GM21447 (cell line): ENCODE data around the gene PTTG1IP.
"Not testable (repeated sequence)": the region's sequence is repeated elsewhere in the genome, so short reads cannot be mapped to it uniquely, and the experiment has no call there.

Experiments used
- ATAC-seq: cut with Tn5 transposase; IDR thresholded peaks from one replicate; pipeline ENCODE4 v1.9.1; 2021; ENCODE audit not compliant: unreplicated experiment

Gene PTTG1IP

DNA sequence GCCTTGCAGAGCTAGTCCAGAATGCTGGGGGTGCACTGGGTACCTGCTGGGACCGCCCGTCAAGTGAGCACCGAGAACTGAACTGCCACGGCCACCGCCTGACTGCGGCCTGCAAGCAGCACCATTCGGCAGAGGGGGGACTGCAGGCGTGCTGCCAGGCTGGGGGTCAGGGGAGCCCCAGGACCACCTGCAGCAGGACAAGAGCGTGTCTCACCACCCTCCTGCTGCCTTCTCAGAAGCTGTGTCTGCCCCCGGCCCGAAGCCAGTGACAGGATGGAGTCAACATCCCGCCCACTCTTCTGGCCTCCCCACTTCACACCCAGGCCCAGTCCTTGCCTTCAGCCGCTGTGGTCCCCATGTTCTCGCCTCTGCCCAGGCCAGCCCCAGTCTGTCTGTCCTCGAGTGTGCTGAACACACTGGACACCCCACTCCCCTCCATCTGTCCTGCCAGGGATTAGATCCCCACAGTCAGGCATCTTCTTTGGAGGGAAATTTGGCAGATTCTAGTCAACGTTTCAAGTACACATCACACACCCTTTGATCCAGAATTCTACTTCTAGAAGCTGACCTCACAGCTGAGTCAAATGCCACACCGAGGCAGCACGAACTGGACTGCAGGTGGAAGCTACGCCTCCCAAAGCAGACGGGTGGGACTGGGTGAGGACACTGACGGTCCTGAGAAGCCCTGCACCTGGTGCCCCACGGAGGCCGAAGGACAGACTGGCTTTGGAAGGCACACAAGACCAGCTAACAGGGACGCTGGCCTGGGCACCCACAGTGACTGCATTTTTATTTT lies 26.0 kb downstream of the PTTG1IP start:
- ATAC-seq = no peak

DNA sequence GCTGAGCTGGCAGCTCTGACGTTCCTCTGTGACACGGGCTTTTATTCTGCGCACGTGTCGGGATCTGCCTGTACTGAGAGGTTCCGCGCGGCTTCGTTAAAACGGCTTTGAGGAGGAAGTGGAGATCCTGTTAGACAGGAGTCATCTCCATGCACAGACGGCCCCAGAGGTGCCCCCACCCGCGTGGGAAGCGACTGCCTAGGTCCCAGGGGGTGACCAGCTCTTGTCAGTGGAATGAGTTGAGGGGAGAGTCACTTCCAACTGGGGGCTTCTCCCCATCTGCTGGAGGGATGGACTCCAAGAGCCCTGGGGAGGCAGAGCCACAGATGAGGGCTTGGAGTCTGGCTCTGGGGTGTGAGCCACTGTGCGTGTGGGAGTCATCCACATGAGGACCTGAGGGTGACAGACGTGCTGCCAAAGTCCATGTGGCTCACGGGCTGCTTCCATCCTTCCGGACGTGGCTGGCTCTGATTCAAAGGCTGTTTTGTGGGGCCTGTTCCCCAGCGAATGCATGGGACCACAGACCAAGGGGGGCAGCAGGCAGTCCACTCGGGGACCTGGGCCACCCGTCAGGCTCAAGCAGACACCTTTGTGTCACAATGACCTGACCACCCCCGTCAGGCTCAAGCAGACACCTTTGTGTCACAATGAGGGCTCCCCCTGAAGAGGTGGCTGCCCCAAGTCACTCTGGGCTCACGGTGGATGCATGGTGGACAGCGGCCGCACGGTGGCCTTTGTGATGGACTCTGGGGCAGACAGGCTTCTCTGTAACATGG lies 26.8 kb downstream of the PTTG1IP start:
- ATAC-seq = no peak

DNA sequence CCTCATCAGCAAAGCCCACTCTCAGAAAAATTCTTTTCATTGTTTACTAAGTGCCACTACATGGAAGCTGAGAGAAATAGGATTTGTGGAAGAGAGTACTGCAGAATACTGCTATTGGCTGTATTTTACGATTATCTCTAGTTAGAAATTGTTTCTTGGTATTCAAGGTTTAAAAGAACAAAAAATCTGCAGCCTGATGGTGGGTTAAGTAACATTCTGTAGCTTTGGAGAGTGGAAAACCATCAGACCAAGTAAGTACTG lies 27.3 kb downstream of the PTTG1IP start:
- ATAC-seq = no peak

DNA sequence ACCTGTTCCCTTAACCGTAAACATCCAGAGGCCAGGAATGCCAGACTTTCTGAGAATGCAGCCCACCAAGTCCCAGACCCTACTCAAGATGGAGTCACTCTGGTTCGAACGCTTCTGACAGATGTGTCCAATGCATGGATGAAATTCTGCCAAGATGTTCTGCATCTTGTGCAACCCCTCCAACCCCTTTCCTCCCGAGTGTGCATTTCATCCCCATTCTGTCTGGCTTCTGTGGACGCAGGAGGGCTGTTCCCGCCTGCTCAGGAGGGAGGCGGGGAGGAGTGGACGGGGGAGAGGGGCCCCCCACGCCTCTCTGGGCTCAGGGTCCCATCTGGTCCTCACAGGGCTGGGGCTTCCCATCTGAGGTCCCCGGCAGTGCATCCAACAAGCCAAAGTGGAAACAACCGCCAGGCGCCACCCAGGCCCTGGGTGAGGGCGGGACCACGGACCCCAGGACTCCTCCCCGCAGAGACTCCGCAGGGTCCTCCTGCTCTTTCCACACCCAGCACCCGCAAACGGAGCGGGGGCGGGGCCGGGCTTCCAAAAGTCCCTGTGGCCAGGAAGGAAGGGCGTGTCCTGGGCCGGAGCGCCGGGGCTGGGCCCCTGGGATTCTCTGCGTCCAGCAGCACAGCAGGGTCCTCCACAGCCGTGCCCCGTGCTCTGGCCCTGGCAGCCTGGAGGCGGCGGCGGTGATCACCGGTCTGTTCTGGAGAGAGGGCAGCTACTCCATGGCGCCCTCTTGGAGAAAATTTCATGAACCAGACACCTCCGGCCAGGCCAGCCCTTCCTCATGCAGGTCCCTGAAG lies 27.9 kb downstream of the PTTG1IP start:
- peak; percentile 65 for ATAC-seq

DNA sequence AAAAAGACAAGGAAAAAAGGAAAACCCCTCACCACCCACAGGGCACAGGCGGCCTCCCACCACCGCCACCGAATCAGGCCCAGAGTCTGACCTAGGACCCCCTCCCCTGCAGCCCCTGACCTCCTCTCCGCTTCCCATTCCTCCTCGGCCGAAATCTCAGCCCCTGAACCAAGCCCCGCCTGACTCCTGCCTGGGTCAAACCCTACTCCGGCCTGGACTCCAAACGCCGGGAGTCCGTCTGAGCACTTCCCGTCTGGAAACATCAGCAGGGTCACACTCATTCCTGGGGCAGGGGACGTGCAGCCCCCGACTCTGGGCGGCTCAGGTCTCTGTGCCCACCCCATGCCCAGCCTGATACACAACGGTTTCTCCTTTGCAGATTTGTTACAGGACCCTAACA lies 29.2 kb downstream of the PTTG1IP start:
- no peak for ATAC-seq

DNA sequence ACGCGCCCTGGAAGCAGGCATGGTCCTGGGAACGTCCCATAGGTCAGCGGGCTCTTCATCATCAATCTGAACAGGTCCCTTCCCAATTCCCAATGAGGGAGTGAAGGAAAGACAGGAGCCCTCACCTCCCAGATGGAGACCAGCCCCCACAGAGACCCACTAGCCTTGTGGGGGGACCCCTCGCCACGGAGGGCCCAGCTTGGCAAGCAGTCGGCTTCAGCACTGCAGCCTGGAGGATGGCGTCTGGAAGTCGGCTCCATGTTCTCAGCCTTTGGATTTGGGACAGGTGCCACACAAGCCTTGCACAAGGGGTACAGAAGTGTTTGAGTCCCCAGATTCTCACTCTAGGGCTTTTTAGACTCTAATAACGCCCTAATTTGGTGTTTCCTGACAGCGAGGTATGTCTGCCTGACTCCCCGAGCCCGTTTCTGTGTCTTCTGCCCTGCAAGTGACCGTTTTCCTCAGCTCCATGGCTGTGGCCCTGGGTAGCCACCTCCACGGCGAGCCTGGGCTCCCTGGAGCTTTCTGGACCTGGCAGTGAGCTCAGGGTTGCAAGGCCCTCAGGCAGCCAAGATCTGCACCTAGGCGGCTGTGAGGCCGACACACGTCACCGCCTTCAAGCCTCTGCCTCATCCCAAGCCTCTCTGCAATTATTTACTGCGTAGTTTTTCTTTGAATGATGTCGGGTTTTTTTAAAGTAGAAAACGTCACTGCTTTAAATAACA lies 30.6 kb downstream of the PTTG1IP start:
- no peak for ATAC-seq

DNA sequence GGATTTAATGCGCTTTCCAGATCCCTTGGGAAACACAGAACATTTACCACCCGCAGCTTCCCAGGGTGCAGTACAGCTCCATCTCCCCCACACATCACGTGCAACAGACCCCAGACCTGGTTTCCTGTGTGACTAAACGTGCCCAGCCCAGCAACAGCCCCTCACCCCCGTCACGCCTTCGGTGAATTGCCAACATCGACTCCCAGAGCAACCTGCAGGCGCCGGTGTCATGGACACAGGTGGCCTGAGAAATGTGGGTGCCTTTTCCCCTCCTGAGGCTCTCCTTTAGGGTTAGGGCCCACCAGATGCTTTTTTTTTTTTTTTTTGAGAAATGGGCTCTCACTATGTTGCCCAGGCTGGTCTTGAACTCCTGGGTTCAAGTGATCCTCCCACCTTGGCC lies 31.4 kb downstream of the PTTG1IP start:
- no peak for ATAC-seq

DNA sequence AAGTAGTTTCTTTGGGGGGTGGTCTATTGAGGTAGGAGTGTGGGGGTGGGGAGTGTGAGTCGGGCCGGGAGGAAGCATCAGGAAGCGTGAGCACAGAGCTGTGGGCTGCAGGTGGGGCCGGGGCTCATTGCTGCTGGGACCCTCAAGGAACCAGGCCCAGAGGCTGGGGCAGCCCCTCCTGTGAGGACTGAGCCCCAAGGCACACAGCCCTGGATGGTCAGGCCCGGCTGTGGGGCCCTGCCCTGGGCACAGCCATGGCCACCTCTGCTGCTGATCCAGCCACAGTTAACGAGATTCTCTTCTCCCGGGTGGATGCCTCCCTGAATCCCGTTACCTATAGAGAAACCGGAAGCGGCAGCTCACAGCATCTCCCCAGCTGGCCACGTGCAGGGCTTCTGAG lies 32.7 kb downstream of the PTTG1IP start:
- no peak for ATAC-seq

DNA sequence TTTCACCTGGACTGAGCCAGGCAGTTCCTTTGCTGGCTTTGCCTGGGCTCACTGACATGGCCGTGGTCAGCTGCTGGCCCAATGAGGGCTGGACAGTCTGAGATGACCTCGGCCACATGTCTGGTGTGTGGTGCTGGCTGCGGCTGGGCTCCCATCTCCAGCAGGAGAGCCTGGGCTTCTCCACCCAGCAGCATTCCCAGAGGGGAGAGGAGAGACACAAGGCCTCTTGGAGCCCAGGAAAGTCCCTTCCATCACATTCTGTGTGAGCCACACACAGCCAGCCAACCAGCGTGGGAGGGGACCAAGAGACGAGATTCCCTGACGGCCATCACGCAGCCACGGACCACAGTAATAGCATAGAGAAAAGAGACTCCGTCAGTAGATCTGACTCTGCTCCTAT lies 34.5 kb downstream of the PTTG1IP start:
- no peak for ATAC-seq

DNA sequence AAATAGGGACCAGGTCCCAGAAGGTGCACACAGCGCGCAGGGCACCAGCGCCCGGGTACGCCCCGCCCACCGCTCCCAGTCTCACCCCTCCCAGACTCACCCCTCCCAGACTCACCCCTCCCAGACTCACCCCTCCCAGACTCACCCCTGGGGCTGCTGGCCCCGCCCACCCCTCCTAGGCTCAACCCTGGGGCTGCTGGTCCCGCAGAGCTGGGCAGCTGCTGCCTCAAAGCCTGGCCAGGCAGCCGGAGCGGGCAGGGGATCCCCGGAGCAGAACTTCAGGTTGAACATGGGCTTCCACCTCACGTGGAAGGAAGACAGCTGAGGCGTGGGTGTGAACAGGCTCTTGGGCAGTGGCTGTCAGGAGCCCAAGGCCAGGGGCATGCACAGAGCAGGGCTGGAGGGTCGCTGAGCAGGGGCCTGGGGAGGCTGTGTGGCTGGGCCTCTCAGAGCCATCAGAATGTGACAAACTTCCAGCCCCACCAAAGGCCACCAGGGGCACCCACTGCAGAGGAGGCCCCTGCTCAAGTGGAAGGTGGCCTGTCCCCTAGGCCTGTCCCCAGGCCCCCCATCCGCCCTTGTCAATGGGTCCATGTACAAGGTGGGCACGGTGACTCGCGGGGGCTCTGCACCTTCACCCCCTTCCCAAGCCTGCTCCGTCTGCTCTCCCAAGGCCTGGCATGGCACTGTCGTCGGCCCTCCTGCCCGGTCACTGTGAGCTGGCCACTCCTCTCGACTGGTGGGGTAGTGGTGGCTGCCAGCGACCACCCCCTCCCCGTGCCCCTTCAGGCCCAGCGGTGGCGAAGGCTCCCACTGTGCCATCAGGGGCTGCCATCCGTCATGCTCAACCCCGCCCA lies 35.2 kb downstream of the PTTG1IP start:
- ATAC-seq = no peak

DNA sequence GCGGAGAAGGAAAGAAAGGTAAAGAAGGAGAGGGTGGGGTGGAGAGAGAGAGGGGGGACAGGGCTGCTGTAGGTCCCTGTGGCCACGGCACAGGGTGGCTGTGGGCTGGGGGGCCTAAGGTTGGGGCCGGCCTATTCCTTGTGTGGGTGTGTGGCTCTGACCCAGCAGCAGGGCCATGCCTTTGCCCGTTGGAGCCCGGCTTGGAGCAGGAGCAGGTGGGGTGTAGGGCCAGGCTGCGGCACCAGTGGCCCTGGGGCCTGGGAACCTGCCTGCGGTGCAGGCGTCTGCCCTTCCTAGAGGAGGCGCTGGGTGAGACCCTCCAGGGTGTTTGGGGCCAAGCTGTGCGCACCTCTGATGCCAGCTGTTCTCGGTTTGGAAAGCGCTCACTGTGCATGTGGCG lies 36.0 kb downstream of the PTTG1IP start:
- ATAC-seq = no peak

DNA sequence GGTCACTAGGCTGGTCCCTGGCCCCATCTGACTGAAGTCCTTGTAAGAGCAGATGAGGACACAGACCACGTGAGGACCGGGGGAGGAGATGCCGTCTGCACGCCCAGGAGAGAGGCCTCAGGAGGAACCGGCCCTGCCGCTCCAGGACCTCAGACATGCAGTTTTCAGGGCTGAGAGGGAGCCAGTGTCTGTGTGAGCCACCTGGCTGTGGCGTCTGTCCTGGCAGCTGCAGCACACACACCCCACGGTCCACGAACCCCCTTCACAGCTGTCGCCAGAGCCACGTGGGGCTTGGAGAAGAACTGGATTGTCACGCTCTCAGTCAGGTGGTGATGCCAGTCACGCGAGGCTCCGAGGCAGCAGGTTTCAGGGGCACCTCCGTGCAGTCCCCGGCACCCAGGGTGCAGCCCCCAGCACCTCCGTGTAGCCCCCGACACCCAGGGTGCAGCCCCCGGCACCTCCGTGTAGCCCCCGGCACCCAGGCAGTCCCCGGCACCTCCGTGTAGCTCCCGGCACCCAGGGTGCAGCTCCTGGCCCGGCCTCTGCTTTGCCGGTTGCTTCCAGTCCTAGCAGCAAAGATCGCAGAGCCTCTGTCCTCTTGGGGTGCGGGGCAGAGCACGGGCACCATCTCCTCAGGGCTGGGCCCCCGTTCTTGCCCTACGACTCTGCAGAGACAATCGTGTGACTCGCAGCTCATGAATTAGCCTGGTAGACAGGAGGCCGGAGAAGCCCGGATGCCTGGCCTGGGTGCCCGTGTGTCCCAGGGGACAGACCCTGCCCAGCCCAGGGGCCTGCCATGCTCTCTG lies 36.6 kb downstream of the PTTG1IP start:
- ATAC-seq = no peak

DNA sequence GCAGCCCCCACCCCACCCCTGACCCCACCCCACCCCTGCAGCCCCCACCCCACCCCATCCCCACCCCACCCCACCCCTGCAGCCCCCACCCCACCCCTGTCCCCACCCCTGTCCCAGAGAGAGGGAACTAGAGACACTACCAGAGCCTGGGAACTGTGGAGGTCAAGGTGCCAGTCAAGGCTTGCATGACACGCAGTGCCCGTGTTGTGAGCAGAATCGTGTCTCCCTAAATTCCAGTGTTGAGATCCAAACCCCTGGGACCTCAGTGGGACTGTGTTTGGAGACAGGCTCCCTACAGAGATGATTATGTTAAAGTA lies 37.2 kb downstream of the PTTG1IP start:
- no peak for ATAC-seq

DNA sequence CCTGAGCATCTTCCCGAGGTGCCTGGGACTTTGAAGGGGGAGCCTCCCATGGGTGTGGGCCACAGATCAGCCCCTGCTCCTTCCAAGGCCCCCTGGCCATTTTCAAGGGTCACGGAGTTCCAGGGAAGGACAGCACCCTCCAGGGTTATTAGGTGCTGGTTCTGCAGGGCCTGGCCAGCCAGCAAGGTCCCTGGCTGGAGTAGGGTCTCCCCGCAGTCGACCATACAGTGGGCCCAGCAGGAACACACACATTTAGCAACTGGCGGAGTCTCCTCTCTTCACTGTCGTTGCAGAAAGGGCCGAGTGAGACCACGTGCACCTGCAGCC lies 37.9 kb downstream of the PTTG1IP start:
- ATAC-seq = no peak

DNA sequence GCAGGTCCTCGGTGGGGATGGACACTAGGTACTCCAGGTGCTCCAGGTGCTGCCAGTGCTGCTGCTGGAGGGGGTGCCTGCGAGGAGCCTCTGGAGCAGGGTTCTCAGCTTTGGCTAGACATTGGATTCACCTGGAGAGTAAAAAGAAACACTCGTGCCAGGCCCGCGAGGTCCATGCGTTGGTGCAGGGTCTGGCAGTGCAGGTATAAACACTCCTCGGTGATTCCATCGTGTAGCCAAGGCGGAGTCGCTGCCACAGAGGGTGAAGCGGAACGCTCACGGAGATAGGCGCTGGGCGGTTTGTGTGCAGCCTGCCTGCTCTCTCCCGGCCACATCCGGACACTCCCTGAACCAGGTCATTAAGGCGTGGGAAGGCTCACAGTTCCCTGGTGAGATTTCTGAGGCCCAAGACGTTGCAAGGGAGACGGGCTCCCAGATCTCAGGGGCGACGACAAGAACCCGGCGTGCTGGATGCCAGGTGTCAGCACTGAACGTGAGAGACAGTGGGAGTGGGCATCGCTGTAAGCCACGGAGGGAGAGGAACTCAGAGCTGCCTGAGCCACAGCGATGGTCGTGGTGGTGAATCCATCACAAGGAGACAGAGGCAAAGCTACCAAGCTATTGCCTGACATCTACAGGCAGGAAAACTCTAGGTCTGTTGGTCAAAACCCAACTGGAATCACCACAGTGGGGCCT lies 38.4 kb downstream of the PTTG1IP start:
- ATAC-seq = no peak

DNA sequence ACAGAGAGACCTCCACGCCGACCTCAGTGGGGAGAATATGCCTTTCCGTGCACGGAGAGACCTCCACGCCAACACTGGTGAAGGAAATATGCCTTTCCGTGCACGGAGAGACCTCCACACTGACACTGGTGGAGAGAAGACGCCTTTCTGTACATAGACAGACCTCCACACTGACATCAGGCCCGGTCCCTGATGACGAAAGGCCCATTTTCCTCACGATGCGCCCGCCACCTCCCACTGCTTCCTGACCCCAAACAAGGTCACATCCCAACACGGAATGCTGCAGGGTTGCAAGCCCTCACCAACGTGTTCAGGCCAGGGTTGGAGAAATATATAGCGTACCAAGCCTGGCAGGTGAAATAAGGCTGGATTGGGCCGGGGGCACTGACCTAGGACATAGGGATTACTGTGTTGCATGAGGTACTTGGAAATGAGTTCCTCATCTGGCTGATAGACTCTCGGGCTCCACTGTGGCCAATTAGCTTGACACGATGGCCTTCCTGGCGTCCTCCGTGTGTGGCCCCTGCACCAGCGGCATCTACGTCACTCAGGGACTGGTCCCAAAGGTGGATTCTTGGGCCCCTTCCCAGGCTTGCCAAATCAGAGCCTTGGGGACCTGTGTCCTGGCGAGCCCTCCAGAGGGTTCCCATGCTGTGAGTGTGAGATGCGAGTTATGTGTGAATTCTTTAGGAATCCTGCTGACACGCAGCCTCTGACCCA lies 39.1 kb downstream of the PTTG1IP start:
- ATAC-seq = no peak

DNA sequence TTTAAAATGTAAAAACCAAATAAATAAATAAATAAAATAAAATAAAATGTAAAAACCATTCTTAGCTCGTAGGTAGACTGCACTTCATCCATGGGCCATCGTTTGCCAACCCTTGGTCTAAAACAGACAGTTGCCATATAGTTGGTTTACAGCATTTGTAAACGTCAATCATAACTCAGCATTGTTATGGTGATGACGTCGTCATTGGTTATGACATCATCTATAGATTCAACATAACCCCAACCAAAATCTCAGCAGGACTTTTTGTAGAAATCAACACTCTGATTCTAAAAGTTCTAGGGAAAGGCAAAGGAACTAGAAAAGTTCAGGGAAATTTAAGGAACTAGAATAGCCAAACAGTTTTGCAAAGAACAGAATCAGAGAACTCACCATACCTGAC lies 39.8 kb downstream of the PTTG1IP start:
- ATAC-seq = no peak

DNA sequence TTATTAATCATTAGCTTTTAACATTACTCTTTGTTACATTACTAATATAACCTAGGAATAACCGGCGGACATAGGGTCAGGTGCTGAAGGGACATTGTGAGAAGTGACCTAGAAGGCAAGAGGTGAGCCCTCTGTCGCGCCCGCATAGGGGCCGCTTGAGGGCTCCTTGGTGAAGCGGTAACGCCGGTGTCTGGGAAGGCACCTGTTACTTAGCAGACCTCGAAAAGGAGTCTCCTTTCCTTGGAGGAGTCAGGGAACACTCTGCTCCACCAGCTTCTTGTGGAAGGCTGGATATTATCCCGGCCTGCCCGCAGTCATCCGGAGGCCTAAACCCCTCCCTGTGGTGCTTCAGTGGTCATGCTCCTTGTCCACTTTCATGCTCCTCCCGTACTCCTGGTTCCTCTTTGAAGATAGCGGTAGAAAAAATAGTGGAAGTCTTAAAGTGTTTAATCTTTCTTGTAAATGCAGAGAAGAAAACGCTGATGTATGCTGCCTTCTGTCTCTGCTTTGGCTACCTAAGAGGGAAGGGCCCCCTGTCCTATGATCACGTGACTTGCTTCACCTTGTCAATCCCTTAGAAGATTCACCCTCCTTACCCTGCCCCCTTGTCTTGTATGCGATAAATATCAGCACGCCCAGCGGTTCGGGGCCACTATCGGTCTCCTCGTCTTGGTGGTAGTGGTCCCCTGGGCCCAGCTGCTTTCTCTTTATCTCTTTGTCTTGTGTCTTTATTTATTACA lies 40.8 kb downstream of the PTTG1IP start:
- not testable (repeated sequence) for ATAC-seq
